Activated T-helper 2 cell treated with anti-CD3 and anti-CD28 coated beads, Interferon-gamma antibody, Interleukin-2, Interleukin-4, amounts not matched to agents 10 μg/mL and 5 μg/mL and 100 μg/mL, durations not matched to agents 14 hours and 24 hours and 36 hours (primary cell): ENCODE data around the gene GMPR2. TPM values are rescaled to one million over a fixed set of nuclear protein-coding genes. Genes with fewer than 3 reads are reported as not detected.

Experiments
- DNase-seq: peaks from one replicate; pipeline ENCODE4 v3.0.0; 2021; ENCODE audit warnings: low spot score
- H3K27ac Mint-ChIP-seq: one replicate; pipeline ENCODE4 v1.8.0; 2021; ENCODE audit warnings: mixed read lengths
- H3K27me3 Mint-ChIP-seq: one replicate; pipeline ENCODE4 v1.8.0; 2021; ENCODE audit warnings: low read depth, mixed read lengths
- H3K36me3 Mint-ChIP-seq: one replicate; pipeline ENCODE4 v1.8.0; 2021; ENCODE audit warnings: low read depth, mixed read lengths
- H3K4me1 Mint-ChIP-seq: one replicate; pipeline ENCODE4 v1.8.0; 2021; ENCODE audit warnings: low read depth, mixed read lengths
- H3K4me3 Mint-ChIP-seq: one replicate; pipeline ENCODE4 v1.8.0; 2021; ENCODE audit warnings: low read depth, mild to moderate bottlenecking, moderate library complexity, mixed read lengths
- H3K9me3 Mint-ChIP-seq: one replicate; pipeline ENCODE4 v1.8.0; 2021; ENCODE audit warnings: mixed read lengths
- intact Hi-C: fragments of 100-400 bp; cut with micrococcal nuclease; formaldehyde crosslinking; loops from one replicate; pipeline ENCODE4 v1.15.1; 2023
- total RNA-seq: library from RNA; stranded (reverse); gene quantifications from 2 replicates; pipeline ENCODE4 v1.2.3, GENCODE V29; 2022

GMPR2 gene
- total RNA-seq, 1 donor from 2014 or later: 43.8 TPM

DNA sequence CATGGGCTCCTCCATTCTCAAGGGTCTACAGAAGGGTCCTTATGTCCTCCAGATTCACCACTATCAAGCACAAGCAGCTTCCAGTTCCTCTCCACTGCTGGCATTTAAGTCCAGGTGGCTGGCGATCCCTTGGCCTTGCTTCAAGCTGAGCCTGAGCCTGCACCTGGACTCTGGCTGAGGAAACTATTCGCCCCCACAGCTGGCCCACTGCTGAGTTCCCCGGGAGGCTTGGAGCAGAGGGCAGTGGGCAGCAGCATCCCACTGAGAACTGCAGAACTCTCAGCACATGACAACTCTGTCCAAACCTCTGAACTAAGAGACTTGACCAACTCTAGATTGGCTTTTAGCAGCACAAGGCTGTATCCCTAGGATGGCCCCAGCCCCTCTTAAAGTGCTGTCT lies 50.0 kb downstream of the GMPR2 start:
- Mint-ChIP-seq H3K4me3 (no peak overlapping the region), H3K36me3 (no peaks in the 10 kb centered on the region), H3K27ac (no peak overlapping the region), H3K4me1 (peaks cover 19% of the 10 kb centered on the region), H3K9me3 (no peaks in the 10 kb centered on the region), H3K27me3 (peaks cover 16% of the 10 kb centered on the region)
- DNase-seq: no peak
- intact Hi-C loops: no loop called here

DNA sequence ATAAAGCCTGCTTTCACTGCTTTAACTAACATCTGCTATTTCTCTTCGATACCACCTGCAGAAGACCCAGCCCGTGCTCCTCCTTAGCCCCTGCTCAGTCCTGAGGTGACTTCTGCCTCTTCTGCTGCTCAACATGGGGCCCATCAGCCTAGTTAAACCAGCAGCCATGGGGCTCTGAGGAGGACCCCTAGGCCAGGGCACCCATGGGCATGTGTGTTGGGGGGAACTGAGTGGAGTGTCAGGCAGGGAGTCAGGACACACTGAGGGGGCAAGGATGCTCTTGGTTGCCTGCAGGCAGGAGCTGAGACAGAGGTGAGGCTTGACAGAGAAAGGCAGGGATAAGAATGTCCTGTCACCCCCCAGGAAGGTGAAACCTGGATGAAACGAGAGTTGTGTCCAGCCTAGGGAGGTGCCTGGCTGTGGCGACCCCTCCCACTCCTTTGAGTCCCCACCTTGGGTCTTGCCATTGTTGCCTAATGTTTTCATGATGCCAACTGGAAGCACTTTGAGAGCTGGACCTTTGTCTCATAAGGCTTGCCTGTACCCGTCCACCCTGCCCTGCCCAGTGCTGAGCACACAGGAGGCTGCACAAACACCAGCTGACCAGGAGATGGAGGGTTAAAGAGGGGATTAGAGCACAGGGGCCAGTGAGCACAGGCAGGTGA lies 51.2 kb downstream of the GMPR2 start:
- DNase-seq: no peak
- Mint-ChIP-seq H3K9me3 (no peaks in the 10 kb centered on the region), H3K27ac (no peak overlapping the region), H3K36me3 (no peaks in the 10 kb centered on the region), H3K4me1 (peaks cover 12% of the 10 kb centered on the region), H3K4me3 (no peak overlapping the region), H3K27me3 (peaks cover 18% of the 10 kb centered on the region)
- intact Hi-C loops: no loop called here

DNA sequence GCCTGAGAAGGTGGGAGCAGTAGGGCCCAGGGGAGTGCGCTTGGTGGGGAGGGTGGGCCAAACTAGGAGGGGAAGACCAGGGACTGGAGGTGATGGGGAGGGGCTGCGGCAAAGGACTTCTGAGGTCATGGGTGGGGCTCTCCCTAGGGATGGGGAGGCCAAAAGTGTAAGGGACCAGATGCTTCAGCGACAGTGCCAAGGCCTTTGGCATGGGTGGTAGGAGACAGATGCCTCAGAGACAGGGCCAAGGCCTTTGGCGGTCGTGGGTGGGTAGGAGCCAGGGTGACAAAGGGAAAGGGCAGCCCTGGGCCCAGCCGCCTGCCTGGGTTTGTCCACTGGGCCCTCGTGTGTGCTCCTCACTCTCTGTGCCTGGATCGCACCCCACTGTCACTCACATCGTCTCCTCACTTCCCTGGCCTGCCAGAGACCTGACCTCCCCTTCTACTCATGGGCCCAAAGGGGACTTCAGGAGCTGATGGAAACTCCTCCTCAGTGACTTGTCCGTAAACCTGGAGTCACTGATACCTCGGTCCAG lies 51.8 kb downstream of the GMPR2 start:
- no peak overlapping the region for H3K27ac Mint-ChIP-seq
- intact Hi-C loops: no loop called here
- peaks cover 8% of the 10 kb centered on the region for H3K4me1 Mint-ChIP-seq
- peaks cover 18% of the 10 kb centered on the region for H3K27me3 Mint-ChIP-seq
- H3K4me3 Mint-ChIP-seq: no peak overlapping the region
- no peaks in the 10 kb centered on the region for H3K36me3 Mint-ChIP-seq
- no peaks in the 10 kb centered on the region for H3K9me3 Mint-ChIP-seq
- DNase-seq: no peak

DNA sequence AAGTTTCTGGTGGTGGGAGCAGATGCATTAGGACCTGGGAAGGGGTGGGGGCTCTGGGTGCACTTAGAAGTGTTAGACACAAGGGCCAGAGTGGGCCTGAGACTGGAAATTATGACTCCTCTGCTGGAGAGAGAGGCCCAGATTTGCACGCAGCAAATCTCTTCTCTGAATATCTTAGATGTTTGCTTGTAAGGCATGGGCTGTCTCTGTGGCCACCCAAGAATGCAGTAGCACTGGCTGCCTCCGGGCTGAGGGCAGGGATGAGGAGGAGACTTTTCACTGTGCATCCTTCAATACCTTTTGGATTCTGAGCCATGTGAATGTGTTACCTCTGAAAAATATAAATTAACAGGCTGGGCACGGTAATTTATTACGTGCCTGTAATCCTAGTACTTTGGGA lies 52.6 kb downstream of the GMPR2 start:
- DNase-seq: no peak
- intact Hi-C loops: no loop called here
- peaks cover 7% of the 10 kb centered on the region for H3K36me3 Mint-ChIP-seq
- H3K9me3 Mint-ChIP-seq: no peaks in the 10 kb centered on the region
- H3K4me3 Mint-ChIP-seq: no peak overlapping the region
- peaks cover 18% of the 10 kb centered on the region for H3K27me3 Mint-ChIP-seq
- H3K27ac Mint-ChIP-seq: no peak overlapping the region
- peaks cover 11% of the 10 kb centered on the region for H3K4me1 Mint-ChIP-seq

DNA sequence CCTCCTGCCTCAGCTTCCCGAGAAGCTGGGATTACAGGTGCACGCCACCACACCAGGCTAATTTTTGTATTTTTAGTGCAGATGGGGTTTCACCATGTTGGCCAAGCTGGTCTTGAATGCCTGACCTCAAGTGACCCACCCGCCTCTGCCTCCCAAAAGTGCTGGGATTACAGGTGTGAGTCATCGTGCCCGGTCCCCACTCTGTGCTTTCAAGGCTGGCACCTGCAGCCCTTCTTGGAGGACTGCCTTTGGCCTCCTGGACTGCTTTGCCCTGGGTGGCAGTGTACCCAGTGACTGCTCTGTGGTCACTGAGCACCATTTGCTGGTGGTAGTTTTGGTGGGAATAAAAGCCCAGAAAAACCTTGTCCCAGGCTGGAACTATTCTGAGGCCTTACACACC lies 54.3 kb downstream of the GMPR2 start:
- no peak overlapping the region for H3K27ac Mint-ChIP-seq
- intact Hi-C loops: no loop called here

More for the DNA sequence above, 54.3 kb downstream of the GMPR2 start:
- no peak for DNase-seq
- peaks cover 11% of the 10 kb centered on the region for H3K4me1 Mint-ChIP-seq
- peaks cover 23% of the 10 kb centered on the region for H3K36me3 Mint-ChIP-seq
- peaks cover 17% of the 10 kb centered on the region for H3K27me3 Mint-ChIP-seq
- no peak overlapping the region for H3K4me3 Mint-ChIP-seq
- H3K9me3 Mint-ChIP-seq: no peaks in the 10 kb centered on the region

Other genes with a start within 250 kb of the GMPR2 start
- gene DHRS4L2, start 244.0 kb upstream of the GMPR2 start, total RNA-seq: 23.9 and 24.9 TPM in 2 replicates
- gene CARMIL3, start 180.9 kb upstream of the GMPR2 start, total RNA-seq: 1.3 and 1.7 TPM in 2 replicates
- not detected in 2 replicates for gene CPNE6, start 161.4 kb upstream of the GMPR2 start, total RNA-seq
- 62.7 and 62.8 TPM in 2 replicates for gene PCK2, start 138.6 kb upstream of the GMPR2 start, total RNA-seq
- gene DCAF11, start 118.2 kb upstream of the GMPR2 start, total RNA-seq: 67.2 and 77.3 TPM in 2 replicates
- 1.6 and 1.8 TPM in 2 replicates for gene NRL, start 118.0 kb upstream of the GMPR2 start, total RNA-seq
- gene FITM1, start 102.3 kb upstream of the GMPR2 start, total RNA-seq: 1.0 and 1.2 TPM in 2 replicates
- 340 and 342 TPM in 2 replicates for gene PSME1, start 96.7 kb upstream of the GMPR2 start, total RNA-seq
- gene EMC9, start 91.3 kb upstream of the GMPR2 start, total RNA-seq: 26.4 and 30.4 TPM in 2 replicates
- 567 TPM in 2 replicates for gene PSME2, start 86.3 kb upstream of the GMPR2 start, total RNA-seq
- 80.4 and 92.0 TPM in 2 replicates for gene RNF31, start 85.4 kb upstream of the GMPR2 start, total RNA-seq
- gene IRF9, start 71.7 kb upstream of the GMPR2 start, total RNA-seq: 124 and 129 TPM in 2 replicates
- gene REC8, start 60.8 kb upstream of the GMPR2 start, total RNA-seq: 20.0 and 28.2 TPM in 2 replicates
- gene IPO4, start 44.1 kb upstream of the GMPR2 start, total RNA-seq: 77.0 and 80.4 TPM in 2 replicates
- 27.8 and 30.8 TPM in 2 replicates for gene TM9SF1, start 37.5 kb upstream of the GMPR2 start, total RNA-seq
- gene TSSK4, start 27.2 kb upstream of the GMPR2 start, total RNA-seq: 0.21 TPM in 1 of 2 replicates, not detected in the other
- gene CHMP4A, start 19.4 kb upstream of the GMPR2 start, total RNA-seq: 80.0 and 82.4 TPM in 2 replicates
- gene MDP1, start 16.9 kb upstream of the GMPR2 start, total RNA-seq: 13.2 and 13.5 TPM in 2 replicates
- gene NEDD8, start 562 bp upstream of the GMPR2 start, total RNA-seq: 194 and 202 TPM in 2 replicates
- 81.1 and 87.3 TPM in 2 replicates for gene TINF2, start 9.7 kb downstream of the GMPR2 start, total RNA-seq
- gene TGM1, start 30.2 kb downstream of the GMPR2 start, total RNA-seq: 3.4 and 4.4 TPM in 2 replicates
- gene RABGGTA, start 38.7 kb downstream of the GMPR2 start, total RNA-seq: 33.9 and 38.4 TPM in 2 replicates
- 9.7 and 10.4 TPM in 2 replicates for gene DHRS1, start 66.9 kb downstream of the GMPR2 start, total RNA-seq
- 39.7 and 42.0 TPM in 2 replicates for gene NOP9, start 66.9 kb downstream of the GMPR2 start, total RNA-seq
- gene CIDEB, start 75.0 kb downstream of the GMPR2 start, total RNA-seq: 19.6 and 24.7 TPM in 2 replicates
- 7.9 and 9.5 TPM in 2 replicates for gene LTB4R2, start 77.2 kb downstream of the GMPR2 start, total RNA-seq
- 10.7 and 11.9 TPM in 2 replicates for gene LTB4R, start 78.6 kb downstream of the GMPR2 start, total RNA-seq
- gene ADCY4, start 102.1 kb downstream of the GMPR2 start, total RNA-seq: 1.5 and 2.3 TPM in 2 replicates
- gene RIPK3, start 107.1 kb downstream of the GMPR2 start, total RNA-seq: 13.2 and 15.4 TPM in 2 replicates
- 0.21 TPM in 1 of 2 replicates, not detected in the other for gene NFATC4, start 135.3 kb downstream of the GMPR2 start, total RNA-seq
- 0.02 and 0.34 TPM in 2 replicates for gene NYNRIN, start 166.1 kb downstream of the GMPR2 start, total RNA-seq
- 5.4 and 5.5 TPM in 2 replicates for gene CBLN3, start 196.7 kb downstream of the GMPR2 start, total RNA-seq
- gene KHNYN, start 197.0 kb downstream of the GMPR2 start, total RNA-seq: 72.6 and 75.3 TPM in 2 replicates
- gene SDR39U1, start 209.8 kb downstream of the GMPR2 start, total RNA-seq: 40.8 and 47.7 TPM in 2 replicates